Omental fat pad (tissue), 4 donors: ENCODE measurements around the gene LATS2. TPM values are rescaled to one million over a fixed set of nuclear protein-coding genes. Genes with fewer than 3 reads are reported as not detected.

Experiments used
- ATAC-seq: fragments of 150-250 bp; one replicate; pipeline ENCODE4 v1.9.1; 2016; ENCODE audit warnings: mild to moderate bottlenecking, moderate library complexity; ENCODE audit not compliant: low FRiP score
- DNase-seq: peaks from one replicate; pipeline ENCODE4 v3.0.0-alpha.2; 2019; ENCODE audit warnings: low spot score
- CTCF ChIP-seq, 3 donors: fragments of 450-650 bp; IDR thresholded peaks; one replicate each; pipeline ENCODE4 v1.5.1; 2016 to 2017; ENCODE audit warnings: antibody characterized with exemption in 3 of 3, mild to moderate bottlenecking in 3 of 3, moderate library complexity in 2 of 3
- total RNA-seq, 4 donors: library from RNA; depleted of rRNA; stranded (reverse); fragments of >200 nt; gene quantifications; one replicate each; pipeline ENCODE4 v1.1.0, GENCODE V29; 2016

LATS2 gene
- total RNA-seq, 4 donors from 2014 or later: 27.6 to 48.0 (median 36.4) TPM

- no peak for TF ChIP-seq CTCF (IDR thresholded peaks at IDR 0.05)
- no peak for DNase-seq
- ATAC-seq: no peak
These were observed 21.1 kb downstream of the LATS2 start for GRCh38 chr13:21040120-21040826.

DNA sequence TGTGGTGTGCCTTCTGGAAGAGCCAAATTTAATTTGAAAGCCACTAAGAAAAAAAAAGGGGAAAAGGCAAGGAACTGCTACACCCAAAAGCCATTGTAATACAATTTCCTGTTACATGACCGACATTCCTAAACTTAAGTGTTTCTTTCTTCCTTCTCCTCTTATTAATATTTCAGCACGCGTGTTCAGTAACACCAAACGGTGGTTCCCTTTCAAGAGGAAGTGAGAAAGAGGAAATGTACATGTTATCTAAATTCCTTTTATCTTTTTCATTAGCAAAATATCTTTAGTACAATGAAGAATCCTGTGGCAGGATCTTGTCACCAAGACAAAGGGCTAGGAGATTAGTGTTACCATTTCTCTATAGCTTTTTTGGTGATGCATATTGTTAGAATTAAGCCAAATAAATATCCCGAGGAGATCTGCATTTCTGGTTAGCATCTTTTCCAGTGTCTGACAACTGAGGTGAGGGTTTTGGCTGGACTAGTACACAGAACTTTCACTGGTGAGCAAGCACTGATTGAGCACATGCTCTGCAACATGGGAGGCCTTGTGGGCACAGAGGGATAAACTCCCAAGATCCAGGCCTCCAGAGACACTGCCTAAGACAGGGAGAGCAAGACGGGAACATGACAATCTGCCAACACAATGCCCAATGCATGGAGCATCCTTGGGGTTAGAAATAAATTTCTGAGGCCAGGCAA, 22.1 kb downstream of the LATS2 start:
- DNase-seq (no peak), ATAC-seq (no peak)
- no peak for TF ChIP-seq CTCF (IDR thresholded peaks at IDR 0.05)

GRCh38 chr13:21037656-21038055, 23.7 kb downstream of the LATS2 start:
- TF ChIP-seq CTCF (IDR thresholded peaks at IDR 0.05): no peak
- DNase-seq (no peak), ATAC-seq (no peak)

DNA sequence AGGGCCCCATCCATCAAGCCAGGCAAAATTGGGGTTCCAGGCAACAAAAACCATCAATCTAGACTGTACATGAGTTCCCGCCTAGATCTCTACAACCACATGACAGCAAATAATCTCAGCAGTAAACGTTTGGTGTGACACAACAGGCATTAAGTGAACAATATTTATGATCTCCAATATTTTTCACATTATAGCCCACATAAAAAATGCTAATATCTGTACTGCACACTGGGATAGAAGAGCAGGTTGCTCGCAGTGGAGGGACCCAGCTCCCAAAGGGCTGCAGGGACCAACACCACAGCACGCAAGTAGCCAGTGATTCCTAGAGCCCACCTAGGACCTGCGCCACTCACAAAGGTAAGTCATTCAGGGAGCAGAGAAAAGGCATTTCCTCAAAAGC, 25.9 kb downstream of the LATS2 start:
- DNase-seq: no peak

GRCh38 chr13:21034603-21035191, 26.7 kb downstream of the LATS2 start:
- no peak for TF ChIP-seq CTCF (IDR thresholded peaks at IDR 0.05)
- no peak for DNase-seq
- ATAC-seq: peak; percentile 48

More for the DNA sequence above, 25.9 kb downstream of the LATS2 start:
- ATAC-seq: no peak
- TF ChIP-seq CTCF (IDR thresholded peaks at IDR 0.05): no peak

- DNase-seq: no peak
- peak; percentile 21 for ATAC-seq
These were observed 27.4 kb downstream of the LATS2 start for GRCh38 chr13:21033856-21034602.

More at GRCh38 chr13:21033856-21034602, 27.4 kb downstream of the LATS2 start:
- TF ChIP-seq CTCF (IDR thresholded peaks at IDR 0.05): no peak
